Panc1 (cell line): Measurements from ENCODE around the gene NOP14. TPM values are rescaled to one million over a fixed set of nuclear protein-coding genes. Genes with fewer than 3 reads are reported as not detected.
A peak's percentile ranks its signal among the peaks of the same experiment; 100 is the strongest.

Experiments
- ATAC-seq: fragments of 200-7000 bp; cut with Tn5 transposase; 2 replicates; pipeline ENCODE4 v1.9.1; 2020; ENCODE audit warnings: mild to moderate bottlenecking, moderate library complexity
- BruUV-seq: library from RNA; stranded (reverse); fragments of 400-500 nt; replicated peaks from 2 replicates; lab custom pipeline; 2021; lab: Mats Ljungman, UMichigan
- CTCF ChIA-PET: fragments of 300-600 bp; sonication (Branson Sonifier 250); formaldehyde crosslinking; loops from one replicate; lab custom pipeline; 2022; ENCODE audit warnings: antibody characterized with exemption; lab: Charles Lee
- POLR2A ChIA-PET: fragments of 300-600 bp; sonication (Branson Sonifier 250); formaldehyde crosslinking; loops from one replicate; lab custom pipeline; 2022; ENCODE audit warnings: antibody characterized with exemption; lab: Charles Lee
- DNase-seq: peaks from one replicate; pipeline ENCODE4 v3.0.0-alpha.2; 2010; ENCODE audit warnings: low read depth, low spot score
- H3K27ac ChIP-seq: 2 replicates; pipeline ENCODE4 v1.5.1; 2011; ENCODE audit warnings: mild to moderate bottlenecking, low read length, inconsistent platforms
- H3K27me3 ChIP-seq: fragments of 200-500 bp; sonication (Bioruptor generic); 2 replicates; pipeline ENCODE4 v1.6.0; 2014; ENCODE audit warnings: low read length, inconsistent platforms; ENCODE audit not compliant: control insufficient read depth, insufficient read depth
- H3K36me3 ChIP-seq: fragments of 200-500 bp; sonication (Bioruptor generic); 2 replicates; pipeline ENCODE4 v1.5.1; 2014; ENCODE audit warnings: inconsistent platforms, mild to moderate bottlenecking, low read length, moderate library complexity; ENCODE audit not compliant: control insufficient read depth, insufficient read depth
- H3K4me1 ChIP-seq: 2 replicates; pipeline ENCODE4 v1.5.1; 2011; ENCODE audit warnings: inconsistent platforms, mild to moderate bottlenecking, low read length, moderate library complexity; ENCODE audit not compliant: control insufficient read depth, insufficient read depth
- H3K4me3 ChIP-seq, 2 experiments: 2 replicates each; pipeline ENCODE4 v1.5.1; 2011 to 2012; ENCODE audit warnings: low read depth in 2 of 2, low read length in 2 of 2, mild to moderate bottlenecking in 2 of 2, inconsistent platforms in 1 of 2, moderate library complexity in 1 of 2
- H3K9me3 ChIP-seq: fragments of 200-500 bp; sonication (Bioruptor generic); 2 replicates; pipeline ENCODE4 v1.5.1; 2014; ENCODE audit warnings: low read depth, mild to moderate bottlenecking, inconsistent platforms, low read length, moderate library complexity; ENCODE audit not compliant: control insufficient read depth, insufficient read depth
- POLR2AphosphoS5 ChIP-seq: IDR thresholded peaks from 2 replicates; pipeline ENCODE4 v1.6.1; 2012; ENCODE audit warnings: mild to moderate bottlenecking, low read depth, low read length, moderate library complexity
- TCF7L2 ChIP-seq: IDR thresholded peaks from 2 replicates; pipeline ENCODE4 v1.6.1; 2011; ENCODE audit warnings: mild to moderate bottlenecking, low read depth, low read length, inconsistent platforms
- in situ Hi-C: cut with HindIII; loops from 2 replicates; pipeline ENCODE4 v1.10.0; 2016; ENCODE audit warnings: low sequenced_read_pairs, low pct_unique_long_range_greater_than_20kb
- intact Hi-C: fragments of 100-400 bp; cut with micrococcal nuclease; formaldehyde crosslinking; loops from one replicate; pipeline ENCODE4 v1.10.0; 2022; ENCODE audit not compliant: unreplicated experiment
- total RNA-seq: library from RNA; stranded (reverse); gene quantifications from one replicate; pipeline ENCODE4 v1.2.1, GENCODE V29; 2021; ENCODE audit not compliant: unreplicated experiment
- TF ChIP-seq, protein P1 (sequence below), 2 experiments: IDR thresholded peaks; 2 replicates each; pipeline ENCODE4 v1.6.1; 2011 to 2012; ENCODE audit warnings: low read depth in 2 of 2, control low read depth in 1 of 2, low read length in 1 of 2, mild to moderate bottlenecking in 1 of 2, moderate library complexity in 1 of 2; ENCODE audit not compliant: insufficient read depth in 1 of 2
- TF ChIP-seq, protein P2 (sequence below): fragments of 450-650 bp; IDR thresholded peaks from 2 replicates; pipeline ENCODE4 v1.5.1; 2017; ENCODE audit warnings: mild to moderate bottlenecking

Gene NOP14
- total RNA-seq, 1 experiment from 2014 or later: 32.9 TPM

DNA sequence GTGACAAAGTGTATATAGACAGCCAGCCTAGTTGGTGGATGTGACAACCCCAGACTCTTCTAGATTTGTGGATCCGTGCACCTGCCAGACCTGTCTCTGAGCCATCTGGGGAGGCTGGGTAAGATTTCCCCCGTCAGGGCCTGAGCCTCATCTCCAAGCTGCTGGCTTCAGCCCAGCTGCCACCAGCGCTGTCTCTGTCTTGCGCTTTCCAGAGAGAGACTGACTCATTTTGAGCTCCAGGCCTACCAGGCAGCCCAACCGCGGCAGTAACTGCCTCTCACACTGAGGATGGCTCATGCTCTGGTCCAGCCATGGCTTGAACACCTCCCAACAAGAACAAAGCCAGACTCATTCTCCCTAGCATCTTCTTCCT, 26.4 kb downstream of the NOP14 start:
- POLR2A ChIA-PET: no interaction called here
- intact Hi-C loops (loop anchor here (10.0 kb wide), 2 partner anchors 142 to 172 kb away; partner anchors contain the start of gene SH3BP2), in situ Hi-C loops (no loop called here)
- Histone ChIP-seq H3K27me3 (no peaks in the 10 kb centered on the region), H3K9me3 (no peaks in the 10 kb centered on the region), H3K27ac (peak overlapping the region; percentile 89), H3K4me3 (peak overlapping the region in 1 of 2 experiments; percentile 64; a peak in 2 of 4 replicates), H3K36me3 (no peaks in the 10 kb centered on the region; the same call in 1 of the 2 replicates), H3K4me1 (peaks cover 27% of the 10 kb centered on the region)
- CTCF ChIA-PET: no interaction called here
- DNase-seq (no peak), ATAC-seq (peak; percentile 3; the same call in 1 of the 2 replicates)
- no TSS peak for BruUV-seq
- TF ChIP-seq TCF7L2 (no peak), POLR2AphosphoS5 (no peak)
- TF ChIP-seq, protein P1, sequence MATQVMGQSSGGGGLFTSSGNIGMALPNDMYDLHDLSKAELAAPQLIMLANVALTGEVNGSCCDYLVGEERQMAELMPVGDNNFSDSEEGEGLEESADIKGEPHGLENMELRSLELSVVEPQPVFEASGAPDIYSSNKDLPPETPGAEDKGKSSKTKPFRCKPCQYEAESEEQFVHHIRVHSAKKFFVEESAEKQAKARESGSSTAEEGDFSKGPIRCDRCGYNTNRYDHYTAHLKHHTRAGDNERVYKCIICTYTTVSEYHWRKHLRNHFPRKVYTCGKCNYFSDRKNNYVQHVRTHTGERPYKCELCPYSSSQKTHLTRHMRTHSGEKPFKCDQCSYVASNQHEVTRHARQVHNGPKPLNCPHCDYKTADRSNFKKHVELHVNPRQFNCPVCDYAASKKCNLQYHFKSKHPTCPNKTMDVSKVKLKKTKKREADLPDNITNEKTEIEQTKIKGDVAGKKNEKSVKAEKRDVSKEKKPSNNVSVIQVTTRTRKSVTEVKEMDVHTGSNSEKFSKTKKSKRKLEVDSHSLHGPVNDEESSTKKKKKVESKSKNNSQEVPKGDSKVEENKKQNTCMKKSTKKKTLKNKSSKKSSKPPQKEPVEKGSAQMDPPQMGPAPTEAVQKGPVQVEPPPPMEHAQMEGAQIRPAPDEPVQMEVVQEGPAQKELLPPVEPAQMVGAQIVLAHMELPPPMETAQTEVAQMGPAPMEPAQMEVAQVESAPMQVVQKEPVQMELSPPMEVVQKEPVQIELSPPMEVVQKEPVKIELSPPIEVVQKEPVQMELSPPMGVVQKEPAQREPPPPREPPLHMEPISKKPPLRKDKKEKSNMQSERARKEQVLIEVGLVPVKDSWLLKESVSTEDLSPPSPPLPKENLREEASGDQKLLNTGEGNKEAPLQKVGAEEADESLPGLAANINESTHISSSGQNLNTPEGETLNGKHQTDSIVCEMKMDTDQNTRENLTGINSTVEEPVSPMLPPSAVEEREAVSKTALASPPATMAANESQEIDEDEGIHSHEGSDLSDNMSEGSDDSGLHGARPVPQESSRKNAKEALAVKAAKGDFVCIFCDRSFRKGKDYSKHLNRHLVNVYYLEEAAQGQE (IDR thresholded peaks at IDR 0.05; ENCODE audit: insufficient read depth in 1 of 2, low read depth in 2 of 2, low read length in 1 of 2): no peak
- TF ChIP-seq, protein P2, sequence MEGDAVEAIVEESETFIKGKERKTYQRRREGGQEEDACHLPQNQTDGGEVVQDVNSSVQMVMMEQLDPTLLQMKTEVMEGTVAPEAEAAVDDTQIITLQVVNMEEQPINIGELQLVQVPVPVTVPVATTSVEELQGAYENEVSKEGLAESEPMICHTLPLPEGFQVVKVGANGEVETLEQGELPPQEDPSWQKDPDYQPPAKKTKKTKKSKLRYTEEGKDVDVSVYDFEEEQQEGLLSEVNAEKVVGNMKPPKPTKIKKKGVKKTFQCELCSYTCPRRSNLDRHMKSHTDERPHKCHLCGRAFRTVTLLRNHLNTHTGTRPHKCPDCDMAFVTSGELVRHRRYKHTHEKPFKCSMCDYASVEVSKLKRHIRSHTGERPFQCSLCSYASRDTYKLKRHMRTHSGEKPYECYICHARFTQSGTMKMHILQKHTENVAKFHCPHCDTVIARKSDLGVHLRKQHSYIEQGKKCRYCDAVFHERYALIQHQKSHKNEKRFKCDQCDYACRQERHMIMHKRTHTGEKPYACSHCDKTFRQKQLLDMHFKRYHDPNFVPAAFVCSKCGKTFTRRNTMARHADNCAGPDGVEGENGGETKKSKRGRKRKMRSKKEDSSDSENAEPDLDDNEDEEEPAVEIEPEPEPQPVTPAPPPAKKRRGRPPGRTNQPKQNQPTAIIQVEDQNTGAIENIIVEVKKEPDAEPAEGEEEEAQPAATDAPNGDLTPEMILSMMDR: no peak

DNA sequence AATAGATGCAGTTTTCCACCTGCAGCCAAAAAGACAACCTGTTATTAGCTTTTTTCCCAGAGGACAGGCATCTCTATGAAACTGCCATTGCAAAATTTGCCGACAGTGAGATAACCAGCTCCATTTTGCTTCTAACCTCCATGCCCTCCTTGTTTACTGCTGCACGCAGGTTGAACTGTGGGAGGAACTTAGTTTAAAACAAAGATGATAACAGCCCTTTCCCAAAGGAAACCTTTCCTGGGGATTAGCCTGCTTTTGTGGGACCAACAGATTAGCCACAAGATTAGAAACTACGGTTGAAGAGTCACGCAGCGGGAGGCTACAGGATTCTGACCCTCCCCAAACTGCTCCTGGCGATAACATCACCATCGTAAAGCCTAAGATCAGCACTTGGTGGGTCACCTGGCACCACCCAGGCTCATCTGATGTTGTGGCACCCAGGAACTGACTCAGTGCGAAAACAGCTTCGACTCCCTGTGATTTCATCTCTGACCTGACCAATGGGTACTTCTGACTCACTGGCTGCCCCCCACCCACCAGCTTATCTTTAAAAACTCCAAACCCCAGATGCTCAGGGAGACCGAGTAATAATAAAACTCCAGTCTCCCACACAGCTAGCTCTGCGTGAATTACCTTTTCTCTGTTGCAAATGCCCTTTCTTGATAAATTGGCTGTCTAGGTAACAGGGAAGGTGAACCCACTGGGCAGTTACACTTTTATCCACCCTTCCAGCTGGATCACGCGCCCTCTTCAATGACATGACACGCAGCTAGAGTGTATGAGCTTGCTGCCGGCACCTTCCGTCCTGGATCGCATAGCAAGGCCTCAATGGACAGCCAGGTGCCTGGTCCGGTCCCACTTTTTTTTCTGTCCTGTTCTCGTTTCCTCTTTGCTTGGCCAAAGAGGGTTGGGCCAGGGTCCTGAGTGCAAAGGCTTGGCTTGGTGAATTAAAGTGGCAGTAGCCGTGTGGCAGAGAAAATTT, 27.2 kb downstream of the NOP14 start:
- peak; percentile 10; the same call in 1 of the 2 replicates for ATAC-seq
- no TSS peak for BruUV-seq
- Histone ChIP-seq H3K27ac (peak overlapping the region; percentile 89), H3K36me3 (no peaks in the 10 kb centered on the region; the same call in 1 of the 2 replicates), H3K27me3 (no peaks in the 10 kb centered on the region), H3K4me1 (peaks cover 32% of the 10 kb centered on the region), H3K9me3 (no peaks in the 10 kb centered on the region), H3K4me3 (peak overlapping the region; percentile 64 to 82)
- peak; percentile 84 for DNase-seq
- intact Hi-C loops: loop anchor here (10.0 kb wide), 2 partner anchors 141 to 171 kb away; partner anchors contain the start of gene SH3BP2
- ChIA-PET CTCF (no interaction called here), POLR2A (interaction anchor here (0.6 kb wide), 1 partner anchor 30 kb away, joined by 6 read pairs; no protein-coding TSS in a partner anchor)
- in situ Hi-C loops: no loop called here
- TF ChIP-seq POLR2AphosphoS5: peak; percentile 17; the same call in 1 of the 2 replicates
- TF ChIP-seq, protein P2: no peak
